Osteocyte (in vitro differentiated cells): ENCODE data around the gene ACRV1. TPM values are rescaled to one million over a fixed set of nuclear protein-coding genes. Genes with fewer than 3 reads are reported as not detected.

ENCODE experiments used
- DNase-seq: peaks from one replicate; pipeline ENCODE4 v3.0.0; 2021; ENCODE audit warnings: mixed read lengths; ENCODE audit not compliant: unreplicated experiment; ENCODE audit errors: extremely low spot score
- H3K27ac Mint-ChIP-seq: one replicate; pipeline ENCODE4 v1.8.0; 2021; ENCODE audit warnings: mild to moderate bottlenecking, mixed read lengths; ENCODE audit not compliant: unreplicated experiment
- H3K27me3 Mint-ChIP-seq: one replicate; pipeline ENCODE4 v1.8.0; 2021; ENCODE audit warnings: mixed read lengths; ENCODE audit not compliant: unreplicated experiment
- H3K36me3 Mint-ChIP-seq: one replicate; pipeline ENCODE4 v1.8.0; 2021; ENCODE audit warnings: mixed read lengths; ENCODE audit not compliant: unreplicated experiment
- H3K4me1 Mint-ChIP-seq: one replicate; pipeline ENCODE4 v1.8.0; 2021; ENCODE audit warnings: mixed read lengths; ENCODE audit not compliant: unreplicated experiment
- H3K4me3 Mint-ChIP-seq: one replicate; pipeline ENCODE4 v1.8.0; 2021; ENCODE audit warnings: mild to moderate bottlenecking, moderate library complexity, mixed read lengths; ENCODE audit not compliant: unreplicated experiment
- H3K9me3 Mint-ChIP-seq: one replicate; pipeline ENCODE4 v1.8.0; 2021; ENCODE audit warnings: mixed read lengths; ENCODE audit not compliant: unreplicated experiment
- CTCF ChIP-seq: fragments of 200-600 bp; sonication (generic); IDR thresholded peaks from 2 replicates; pipeline ENCODE4 v1.5.0; 2021; ENCODE audit warnings: antibody characterized with exemption, mild to moderate bottlenecking, moderate library complexity
- total RNA-seq: library from RNA; stranded (reverse); gene quantifications from 2 replicates; pipeline ENCODE4 v1.2.1, GENCODE V29; 2021

Gene ACRV1
- total RNA-seq, 1 donor from 2014 or later, result not detected

- no peak overlapping the region for H3K27ac Mint-ChIP-seq
- peaks cover 43% of the 10 kb centered on the region for H3K36me3 Mint-ChIP-seq
- H3K4me3 Mint-ChIP-seq, result no peak overlapping the region
- no peaks in the 10 kb centered on the region for H3K9me3 Mint-ChIP-seq
- DNase-seq, result no peak
- TF ChIP-seq CTCF, result no peak
- peaks cover 3% of the 10 kb centered on the region for H3K4me1 Mint-ChIP-seq
- H3K27me3 Mint-ChIP-seq, result no peaks in the 10 kb centered on the region
These were observed 42.3 kb downstream of the ACRV1 start for GRCh38 chr11:125638315-125638714.

- Mint-ChIP-seq H3K27ac (no peak overlapping the region), H3K36me3 (peaks cover 43% of the 10 kb centered on the region), H3K4me1 (peaks cover 3% of the 10 kb centered on the region), H3K9me3 (no peaks in the 10 kb centered on the region), H3K27me3 (no peaks in the 10 kb centered on the region), H3K4me3 (no peak overlapping the region)
- no peak for TF ChIP-seq CTCF
- no peak for DNase-seq
These were observed 42.8 kb downstream of the ACRV1 start for GRCh38 chr11:125637840-125638239.

- H3K9me3 Mint-ChIP-seq, result no peaks in the 10 kb centered on the region
- H3K27ac Mint-ChIP-seq, result peak overlapping the region; percentile 86
- DNase-seq, result no peak
- no peaks in the 10 kb centered on the region for H3K36me3 Mint-ChIP-seq
- TF ChIP-seq CTCF, result no peak
- no peaks in the 10 kb centered on the region for H3K27me3 Mint-ChIP-seq
- peaks cover 31% of the 10 kb centered on the region for H3K4me1 Mint-ChIP-seq
- H3K4me3 Mint-ChIP-seq, result peak overlapping the region; percentile 82
These were observed 53.3 kb downstream of the ACRV1 start for GRCh38 chr11:125627236-125627910.

- no peaks in the 10 kb centered on the region for H3K9me3 Mint-ChIP-seq
- peak overlapping the region; percentile 82 for H3K4me3 Mint-ChIP-seq
- peak overlapping the region; percentile 86 for H3K27ac Mint-ChIP-seq
- peak; percentile 48 for TF ChIP-seq CTCF
- H3K27me3 Mint-ChIP-seq, result no peaks in the 10 kb centered on the region
- peaks cover 40% of the 10 kb centered on the region for H3K4me1 Mint-ChIP-seq
- peaks cover 5% of the 10 kb centered on the region for H3K36me3 Mint-ChIP-seq
- DNase-seq, result no peak
These were observed 54.2 kb downstream of the ACRV1 start for GRCh38 chr11:125626288-125626950.

GRCh38 chr11:125625630-125626287 is 54.9 kb downstream of the ACRV1 start:
- peak overlapping the region; percentile 82 for H3K4me3 Mint-ChIP-seq
- TF ChIP-seq CTCF, result no peak
- peak; percentile 96 for DNase-seq
- H3K4me1 Mint-ChIP-seq, result peaks cover 43% of the 10 kb centered on the region
- peaks cover 10% of the 10 kb centered on the region for H3K36me3 Mint-ChIP-seq
- no peaks in the 10 kb centered on the region for H3K27me3 Mint-ChIP-seq
- H3K27ac Mint-ChIP-seq, result peak overlapping the region; percentile 86
- H3K9me3 Mint-ChIP-seq, result no peaks in the 10 kb centered on the region
